ENCODE measurements around the gene GID8.

The GID8 gene

DNA sequence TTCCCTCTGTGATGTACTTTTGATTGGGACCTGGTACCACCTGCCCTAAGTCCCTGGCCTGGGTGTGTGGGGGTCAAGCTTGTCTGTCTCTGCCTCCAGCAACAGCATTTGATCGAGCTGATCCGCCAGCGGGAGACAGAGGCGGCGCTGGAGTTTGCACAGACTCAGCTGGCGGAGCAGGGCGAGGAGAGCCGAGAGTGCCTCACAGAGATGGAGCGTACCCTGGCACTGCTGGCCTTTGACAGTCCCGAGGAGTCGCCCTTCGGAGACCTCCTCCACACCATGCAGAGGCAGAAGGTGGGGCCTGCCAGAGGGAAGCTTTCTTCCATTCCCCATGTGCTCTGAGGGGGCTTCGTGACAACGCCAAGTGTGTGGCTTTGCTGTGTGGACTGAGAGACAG lies 5.4 kb downstream of the GID8 start:
- no peak overlapping the region for H3K4me3 ChIP-seq (replicated peaks; ENCODE audit: low read depth, low read length)
- peaks cover 37% of the 10 kb centered on the region for H3K36me3 ChIP-seq (ENCODE audit: control insufficient read depth, insufficient read depth, low read length)
- DNase-seq (ENCODE audit: extremely low read depth, insufficient read length) = no peak
- no peaks in the 10 kb centered on the region for H3K27me3 ChIP-seq (replicated peaks; ENCODE audit: control insufficient read depth, insufficient read depth, low read length)
- TF ChIP-seq, protein P1, sequence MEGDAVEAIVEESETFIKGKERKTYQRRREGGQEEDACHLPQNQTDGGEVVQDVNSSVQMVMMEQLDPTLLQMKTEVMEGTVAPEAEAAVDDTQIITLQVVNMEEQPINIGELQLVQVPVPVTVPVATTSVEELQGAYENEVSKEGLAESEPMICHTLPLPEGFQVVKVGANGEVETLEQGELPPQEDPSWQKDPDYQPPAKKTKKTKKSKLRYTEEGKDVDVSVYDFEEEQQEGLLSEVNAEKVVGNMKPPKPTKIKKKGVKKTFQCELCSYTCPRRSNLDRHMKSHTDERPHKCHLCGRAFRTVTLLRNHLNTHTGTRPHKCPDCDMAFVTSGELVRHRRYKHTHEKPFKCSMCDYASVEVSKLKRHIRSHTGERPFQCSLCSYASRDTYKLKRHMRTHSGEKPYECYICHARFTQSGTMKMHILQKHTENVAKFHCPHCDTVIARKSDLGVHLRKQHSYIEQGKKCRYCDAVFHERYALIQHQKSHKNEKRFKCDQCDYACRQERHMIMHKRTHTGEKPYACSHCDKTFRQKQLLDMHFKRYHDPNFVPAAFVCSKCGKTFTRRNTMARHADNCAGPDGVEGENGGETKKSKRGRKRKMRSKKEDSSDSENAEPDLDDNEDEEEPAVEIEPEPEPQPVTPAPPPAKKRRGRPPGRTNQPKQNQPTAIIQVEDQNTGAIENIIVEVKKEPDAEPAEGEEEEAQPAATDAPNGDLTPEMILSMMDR (IDR thresholded peaks at IDR 0.05; ENCODE audit: insufficient read depth, low read length, poor library complexity, severe bottlenecking) = no peak

DNA sequence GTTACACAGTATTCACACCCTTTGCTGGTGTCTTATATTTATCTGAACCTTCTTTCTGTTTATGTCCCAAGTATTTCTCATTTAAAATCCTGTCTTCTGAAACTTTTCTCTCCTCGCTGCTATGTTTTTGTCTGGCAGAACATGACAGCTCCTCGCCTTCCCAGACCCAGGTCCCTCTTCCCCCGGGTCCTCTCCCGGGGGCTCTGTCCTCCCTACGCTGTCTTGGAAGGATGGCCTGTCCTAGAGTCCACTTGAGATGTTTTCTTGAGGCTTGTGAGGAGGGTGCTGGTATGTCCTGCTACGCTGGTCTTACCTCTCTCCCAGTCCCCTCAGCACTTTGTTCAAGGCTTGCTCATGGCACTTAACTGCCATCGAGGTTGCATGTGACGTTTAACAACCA lies 6.2 kb downstream of the GID8 start:
- DNase-seq (ENCODE audit: extremely low read depth, insufficient read length) = no peak
- Histone ChIP-seq H3K27me3 (replicated peaks; ENCODE audit: control insufficient read depth, insufficient read depth, low read length) (no peaks in the 10 kb centered on the region), H3K4me3 (replicated peaks; ENCODE audit: low read depth, low read length) (no peak overlapping the region), H3K36me3 (ENCODE audit: control insufficient read depth, insufficient read depth, low read length) (peaks cover 41% of the 10 kb centered on the region)
- TF ChIP-seq, protein P1 (IDR thresholded peaks at IDR 0.05; ENCODE audit: insufficient read depth, low read length, poor library complexity, severe bottlenecking) = no peak

DNA sequence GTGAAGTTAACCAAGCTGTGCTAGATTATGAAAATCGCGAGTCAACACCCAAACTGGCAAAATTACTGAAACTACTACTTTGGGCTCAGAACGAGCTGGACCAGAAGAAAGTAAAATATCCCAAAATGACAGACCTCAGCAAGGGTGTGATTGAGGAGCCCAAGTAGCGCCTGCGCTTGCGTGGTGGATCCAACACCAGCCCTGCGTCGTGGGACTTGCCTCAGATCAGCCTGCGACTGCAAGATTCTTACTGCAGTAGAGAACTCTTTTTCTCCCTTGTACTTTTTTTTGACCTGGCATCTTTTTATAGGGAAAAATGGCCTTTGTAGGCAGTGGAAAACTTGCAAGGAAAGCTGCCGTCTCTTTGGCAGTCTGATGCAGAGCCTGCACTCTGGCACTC lies 6.8 kb downstream of the GID8 start:
- Histone ChIP-seq H3K27me3 (replicated peaks; ENCODE audit: control insufficient read depth, insufficient read depth, low read length) (no peaks in the 10 kb centered on the region), H3K4me3 (replicated peaks; ENCODE audit: low read depth, low read length) (no peak overlapping the region), H3K36me3 (ENCODE audit: control insufficient read depth, insufficient read depth, low read length) (peaks cover 41% of the 10 kb centered on the region)
- no peak for DNase-seq (ENCODE audit: extremely low read depth, insufficient read length)
- TF ChIP-seq, protein P1 (IDR thresholded peaks at IDR 0.05; ENCODE audit: insufficient read depth, low read length, poor library complexity, severe bottlenecking) = no peak

DNA sequence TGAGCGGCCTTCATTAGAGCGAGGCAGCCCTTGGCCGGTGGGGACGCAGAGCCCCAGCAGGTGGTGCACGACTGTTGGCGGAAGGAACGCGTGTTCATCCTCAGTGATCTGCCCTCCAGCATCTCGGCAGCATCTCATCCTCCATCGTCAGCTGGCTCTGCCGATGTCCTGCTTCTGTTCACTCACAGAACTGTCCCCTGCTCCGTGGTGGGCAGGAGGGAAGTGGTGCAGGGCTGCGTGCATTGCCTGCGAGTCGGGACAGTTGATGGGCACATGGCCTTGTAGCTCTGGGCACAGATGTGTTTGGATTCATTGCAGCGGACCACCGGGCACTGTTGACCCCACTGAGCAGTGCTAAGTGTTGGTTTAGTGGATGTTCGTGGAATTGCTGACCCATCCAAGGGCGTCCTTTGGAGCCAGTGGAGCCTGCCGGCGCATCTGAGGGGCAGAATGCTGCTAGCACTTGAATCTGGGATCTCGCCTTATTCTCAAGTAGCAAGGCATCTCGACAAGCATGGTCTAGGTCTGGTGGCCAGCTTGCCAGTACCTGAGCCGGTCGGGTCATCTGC lies 7.9 kb downstream of the GID8 start:
- DNase-seq (ENCODE audit: extremely low read depth, insufficient read length) = no peak
- TF ChIP-seq, protein P1 (IDR thresholded peaks at IDR 0.05; ENCODE audit: insufficient read depth, low read length, poor library complexity, severe bottlenecking) = no peak
- H3K36me3 ChIP-seq (ENCODE audit: control insufficient read depth, insufficient read depth, low read length) = peaks cover 44% of the 10 kb centered on the region
- H3K4me3 ChIP-seq (replicated peaks; ENCODE audit: low read depth, low read length) = no peak overlapping the region
- H3K27me3 ChIP-seq (replicated peaks; ENCODE audit: control insufficient read depth, insufficient read depth, low read length) = no peaks in the 10 kb centered on the region

DNA sequence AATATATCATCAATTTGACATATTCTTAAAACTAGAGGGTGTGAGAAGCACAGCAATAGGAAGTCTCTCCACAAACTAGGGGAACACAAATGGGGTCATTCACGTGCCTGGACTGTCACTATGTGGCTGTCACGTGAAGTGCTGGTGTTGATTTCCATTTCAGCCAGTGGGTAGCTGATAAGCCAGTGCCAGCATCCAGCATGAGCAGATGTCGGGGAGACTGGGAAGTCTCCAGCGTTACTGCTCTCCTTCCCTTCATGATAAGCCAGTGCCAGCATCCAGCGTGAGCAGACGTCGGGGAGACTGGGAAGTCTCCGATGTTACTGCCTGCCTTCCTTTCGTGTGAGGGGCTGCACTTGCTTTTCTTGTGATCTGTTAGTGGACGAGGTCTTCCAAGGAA lies 9.0 kb downstream of the GID8 start:
- Histone ChIP-seq H3K27me3 (replicated peaks; ENCODE audit: control insufficient read depth, insufficient read depth, low read length) (no peaks in the 10 kb centered on the region), H3K36me3 (ENCODE audit: control insufficient read depth, insufficient read depth, low read length) (peaks cover 43% of the 10 kb centered on the region), H3K4me3 (replicated peaks; ENCODE audit: low read depth, low read length) (no peak overlapping the region)
- DNase-seq (ENCODE audit: extremely low read depth, insufficient read length) = no peak
- TF ChIP-seq, protein P1 (IDR thresholded peaks at IDR 0.05; ENCODE audit: insufficient read depth, low read length, poor library complexity, severe bottlenecking) = no peak
